KMS-11 (cell line): ENCODE results near the gene RASSF3.
"Not testable (repeated sequence)": the region's sequence is repeated elsewhere in the genome, so short reads cannot be mapped to it uniquely, and the experiment has no call there.

Source experiments
- H2AFZ ChIP-seq: fragments of 200-600 bp; sonication (generic); 2 replicates; pipeline ENCODE4 v1.6.1; 2016; ENCODE audit warnings: antibody characterized with exemption, mixed run types, low read depth
- H3K27ac ChIP-seq: fragments of 200-600 bp; sonication (generic); 2 replicates; pipeline ENCODE4 v1.6.1; 2016; ENCODE audit warnings: mild to moderate bottlenecking, mixed run types
- H3K27me3 ChIP-seq: fragments of 200-600 bp; sonication (generic); 2 replicates; pipeline ENCODE4 v1.6.1; 2017; ENCODE audit warnings: mild to moderate bottlenecking, low read depth, mixed run types, moderate library complexity; ENCODE audit not compliant: insufficient read depth
- H3K36me3 ChIP-seq: fragments of 200-600 bp; sonication (generic); 2 replicates; pipeline ENCODE4 v1.6.1; 2017; ENCODE audit warnings: mild to moderate bottlenecking, mixed run types; ENCODE audit not compliant: insufficient read depth
- H3K4me1 ChIP-seq: fragments of 200-600 bp; sonication (generic); 2 replicates; pipeline ENCODE4 v1.6.1; 2016; ENCODE audit warnings: mild to moderate bottlenecking, low read depth, mixed run types; ENCODE audit not compliant: poor library complexity, severe bottlenecking
- H3K4me2 ChIP-seq: fragments of 200-600 bp; sonication (generic); 2 replicates; pipeline ENCODE4 v1.7.0; 2016; ENCODE audit warnings: mild to moderate bottlenecking, mixed run types
- H3K4me3 ChIP-seq: fragments of 200-600 bp; sonication (generic); IDR thresholded peaks from 2 replicates; pipeline ENCODE4 v1.6.1; 2017; ENCODE audit warnings: low read depth, low read length, mixed read lengths; ENCODE audit not compliant: insufficient read depth
- H3K79me2 ChIP-seq: fragments of 200-600 bp; sonication (generic); 2 replicates; pipeline ENCODE4 v1.6.1; 2016; ENCODE audit warnings: low read depth, mixed run types; ENCODE audit not compliant: insufficient read depth
- H3K9ac ChIP-seq: fragments of 200-600 bp; sonication (generic); 2 replicates; pipeline ENCODE4 v1.6.1; 2016; ENCODE audit warnings: mild to moderate bottlenecking, mixed run types
- H4K20me1 ChIP-seq: fragments of 200-600 bp; sonication (generic); 2 replicates; pipeline ENCODE4 v1.6.1; 2016; ENCODE audit warnings: mild to moderate bottlenecking, mixed run types; ENCODE audit not compliant: insufficient read depth
- CTCF ChIP-seq: fragments of 200-600 bp; sonication (generic); conservative IDR thresholded peaks from 2 replicates; pipeline ENCODE4 v1.6.1; 2017; ENCODE audit warnings: low read depth, mild to moderate bottlenecking, antibody characterized with exemption, low read length, moderate library complexity, mixed read lengths

Gene RASSF3

GRCh38 chr12:64687816-64688215 is 77.5 kb downstream of the RASSF3 start:
- Histone ChIP-seq H3K4me1 (peaks cover 8% of the 10 kb centered on the region), H3K4me3 (no peak overlapping the region), H2AFZ (no peak overlapping the region), H3K4me2 (no peak overlapping the region), H3K27ac (no peak overlapping the region), H3K9ac (no peak overlapping the region), H3K36me3 (no peaks in the 10 kb centered on the region; the same call in 1 of the 2 replicates), H3K79me2 (peaks cover 9% of the 10 kb centered on the region; the same call in 1 of the 2 replicates), H3K27me3 (no peaks in the 10 kb centered on the region), H4K20me1 (no peaks in the 10 kb centered on the region)
- TF ChIP-seq CTCF: no peak

DNA sequence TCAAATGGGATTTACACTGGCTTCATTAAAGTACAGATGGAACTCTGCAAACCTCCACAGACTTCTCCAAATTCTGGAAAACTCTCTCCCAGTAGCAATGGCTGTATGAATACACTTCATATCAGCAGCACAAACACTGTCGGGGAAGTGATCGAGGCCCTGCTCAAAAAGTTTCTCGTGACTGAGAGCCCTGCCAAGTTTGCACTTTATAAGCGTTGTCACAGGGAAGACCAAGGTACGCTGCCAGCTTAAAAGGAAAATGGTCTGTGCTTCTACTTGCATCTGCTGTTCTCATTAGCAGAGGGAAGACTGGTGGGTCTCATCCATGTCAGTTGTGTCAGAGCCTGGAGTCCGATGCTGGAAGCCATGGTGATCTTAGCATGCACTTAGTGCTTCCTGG is 77.9 kb downstream of the RASSF3 start:
- no peak for TF ChIP-seq CTCF
- no peak overlapping the region for H3K9ac ChIP-seq

DNA sequence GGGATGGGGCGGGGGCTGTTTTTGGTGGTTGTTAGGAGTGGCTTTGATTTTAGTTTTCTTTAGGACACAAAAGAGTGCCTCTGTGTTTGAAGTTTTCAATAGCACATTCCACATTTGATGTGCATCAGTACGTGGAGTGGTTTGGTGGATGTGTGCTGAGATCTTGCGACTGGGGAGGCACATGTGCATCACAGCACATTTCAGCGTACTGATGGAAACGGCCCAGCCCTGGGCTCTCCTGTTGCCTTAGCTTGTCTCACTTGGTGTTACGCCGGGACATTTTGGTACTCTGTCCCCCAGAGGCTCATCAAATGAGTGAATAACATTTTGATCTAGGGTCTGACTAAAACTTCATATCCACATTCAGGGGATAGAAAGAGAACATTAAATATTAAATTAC is 78.4 kb downstream of the RASSF3 start:
- no peak overlapping the region for H3K4me3 ChIP-seq
- no peak for TF ChIP-seq CTCF
- H3K79me2 ChIP-seq: peaks cover under 1% of the 10 kb centered on the region; the same call in 1 of the 2 replicates
- no peak overlapping the region for H3K9ac ChIP-seq
- H2AFZ ChIP-seq: no peak overlapping the region
- H3K27me3 ChIP-seq: no peaks in the 10 kb centered on the region
- no peak overlapping the region for H3K27ac ChIP-seq
- H3K4me2 ChIP-seq: no peak overlapping the region
- H3K4me1 ChIP-seq: peaks cover 8% of the 10 kb centered on the region
- no peaks in the 10 kb centered on the region; the same call in 1 of the 2 replicates for H3K36me3 ChIP-seq
- no peaks in the 10 kb centered on the region for H4K20me1 ChIP-seq

More for the DNA sequence above, 77.9 kb downstream of the RASSF3 start:
- no peaks in the 10 kb centered on the region; the same call in 1 of the 2 replicates for H3K36me3 ChIP-seq
- H4K20me1 ChIP-seq: no peaks in the 10 kb centered on the region
- no peaks in the 10 kb centered on the region for H3K27me3 ChIP-seq
- H3K27ac ChIP-seq: no peak overlapping the region
- no peak overlapping the region for H2AFZ ChIP-seq
- peaks cover 8% of the 10 kb centered on the region for H3K4me1 ChIP-seq
- no peak overlapping the region for H3K4me3 ChIP-seq
- no peak overlapping the region for H3K4me2 ChIP-seq
- H3K79me2 ChIP-seq: peaks cover 6% of the 10 kb centered on the region; the same call in 1 of the 2 replicates

- not testable (repeated sequence) for H3K4me1 ChIP-seq, H3K9ac ChIP-seq, H3K27me3 ChIP-seq, H3K79me2 ChIP-seq, H3K4me3 ChIP-seq, H3K27ac ChIP-seq, H2AFZ ChIP-seq, H3K4me2 ChIP-seq, H3K36me3 ChIP-seq, H4K20me1 ChIP-seq
These were observed 79.9 kb downstream of the RASSF3 start for GRCh38 chr12:64690236-64690635.

- Histone ChIP-seq H3K4me1 (peaks cover 11% of the 10 kb centered on the region), H2AFZ (no peak overlapping the region), H3K4me2 (no peak overlapping the region), H3K4me3 (no peak overlapping the region), H3K9ac (no peak overlapping the region), H4K20me1 (no peaks in the 10 kb centered on the region), H3K79me2 (no peaks in the 10 kb centered on the region), H3K27ac (no peak overlapping the region), H3K27me3 (no peaks in the 10 kb centered on the region), H3K36me3 (no peaks in the 10 kb centered on the region; the same call in 1 of the 2 replicates)
- TF ChIP-seq CTCF: no peak
These were observed 81.0 kb downstream of the RASSF3 start for GRCh38 chr12:64691227-64691794.
